ENCODE measurements around the gene MRPS25.

Gene MRPS25

GRCh38 chr3:15053541-15053940 is 11.6 kb downstream of the MRPS25 start:
- no peak for FAIRE-seq
- TF ChIP-seq POLR2AphosphoS5 (IDR thresholded peaks at IDR 0.05; ENCODE audit: low read depth, low read length) (no peak), TAF1 (IDR thresholded peaks at IDR 0.05; ENCODE audit: borderline replicate concordance, low read depth, low read length) (no peak), POLR2A (IDR thresholded peaks at IDR 0.05; ENCODE audit: low read depth, low read length) (no peak)
- DNase-seq (ENCODE audit: insufficient read length), result no peak

DNA sequence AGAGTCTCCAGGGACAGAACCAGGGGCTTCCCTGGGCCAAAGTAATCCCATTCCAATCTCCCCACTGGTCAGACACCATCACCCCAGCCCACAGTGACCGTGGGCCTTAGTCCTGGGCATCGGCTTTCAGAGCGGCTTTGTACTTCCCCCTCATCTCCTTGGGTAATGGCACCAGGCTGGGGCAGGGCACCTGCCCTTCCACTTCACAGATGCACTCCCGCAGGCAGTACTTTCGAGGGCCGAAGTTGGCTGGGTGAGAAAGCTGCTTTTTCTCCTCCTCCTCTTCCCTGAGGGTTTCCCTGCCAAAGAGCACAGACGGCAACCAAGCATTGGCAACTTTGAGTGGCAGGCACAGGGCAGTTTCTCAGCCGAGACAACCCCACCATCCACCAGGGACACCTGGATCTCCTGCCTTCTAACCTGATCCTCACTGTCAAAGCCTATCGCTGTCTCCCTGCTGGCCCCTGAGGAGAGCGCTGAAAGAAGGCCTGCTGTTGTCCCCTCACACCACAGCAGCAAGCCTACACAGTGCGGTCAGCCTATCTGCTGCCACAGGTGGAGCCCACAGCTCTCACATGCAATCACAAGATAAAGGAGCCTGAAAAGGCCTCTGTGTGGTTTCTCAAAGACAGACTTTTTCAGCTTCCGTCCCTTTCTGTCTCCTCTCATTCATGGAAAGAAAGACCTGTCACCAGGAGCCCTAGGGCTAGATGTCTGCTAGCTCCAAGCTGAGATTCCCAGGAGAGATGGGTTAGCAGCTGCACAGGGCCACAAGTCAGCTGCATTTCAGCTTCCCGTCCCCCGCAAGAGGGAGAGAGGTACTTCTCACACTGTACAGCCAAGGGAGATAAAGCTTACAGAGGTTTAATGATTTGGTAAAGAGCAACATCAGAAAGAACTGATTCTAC is 12.5 kb downstream of the MRPS25 start:
- TF ChIP-seq POLR2A (IDR thresholded peaks at IDR 0.05; ENCODE audit: low read depth, low read length) (no peak), TAF1 (IDR thresholded peaks at IDR 0.05; ENCODE audit: borderline replicate concordance, low read depth, low read length) (no peak), POLR2AphosphoS5 (IDR thresholded peaks at IDR 0.05; ENCODE audit: low read depth, low read length) (no peak)
- FAIRE-seq, result no peak
- DNase-seq (ENCODE audit: insufficient read length), result no peak

DNA sequence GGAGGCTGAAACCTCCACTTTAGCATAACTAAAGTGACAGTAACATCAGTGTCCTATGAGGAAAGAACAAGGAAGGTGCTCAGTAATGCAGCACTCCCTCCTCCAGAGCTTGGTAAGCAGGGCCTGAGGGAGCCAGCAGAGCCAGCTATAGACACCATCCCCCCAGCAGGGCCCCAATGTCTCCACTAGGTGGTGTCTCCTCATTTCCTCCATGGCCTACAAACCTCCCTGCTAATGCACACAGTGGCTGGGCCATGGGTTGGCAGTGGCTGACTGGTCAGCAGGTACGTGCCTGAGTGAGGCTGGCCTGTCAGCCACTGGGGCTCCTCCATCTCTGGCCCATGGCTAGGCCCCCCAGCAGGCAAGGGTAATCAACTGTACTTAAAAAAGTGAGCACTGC is 13.6 kb downstream of the MRPS25 start:
- no peak for TF ChIP-seq POLR2AphosphoS5 (IDR thresholded peaks at IDR 0.05; ENCODE audit: low read depth, low read length)
- TF ChIP-seq TAF1 (IDR thresholded peaks at IDR 0.05; ENCODE audit: borderline replicate concordance, low read depth, low read length), result 0 out of 2 replicates have a peak, but pooled peaks have one; percentile 19
- DNase-seq (ENCODE audit: insufficient read length), result peak; percentile 38
- FAIRE-seq, result peak; percentile 80

DNA sequence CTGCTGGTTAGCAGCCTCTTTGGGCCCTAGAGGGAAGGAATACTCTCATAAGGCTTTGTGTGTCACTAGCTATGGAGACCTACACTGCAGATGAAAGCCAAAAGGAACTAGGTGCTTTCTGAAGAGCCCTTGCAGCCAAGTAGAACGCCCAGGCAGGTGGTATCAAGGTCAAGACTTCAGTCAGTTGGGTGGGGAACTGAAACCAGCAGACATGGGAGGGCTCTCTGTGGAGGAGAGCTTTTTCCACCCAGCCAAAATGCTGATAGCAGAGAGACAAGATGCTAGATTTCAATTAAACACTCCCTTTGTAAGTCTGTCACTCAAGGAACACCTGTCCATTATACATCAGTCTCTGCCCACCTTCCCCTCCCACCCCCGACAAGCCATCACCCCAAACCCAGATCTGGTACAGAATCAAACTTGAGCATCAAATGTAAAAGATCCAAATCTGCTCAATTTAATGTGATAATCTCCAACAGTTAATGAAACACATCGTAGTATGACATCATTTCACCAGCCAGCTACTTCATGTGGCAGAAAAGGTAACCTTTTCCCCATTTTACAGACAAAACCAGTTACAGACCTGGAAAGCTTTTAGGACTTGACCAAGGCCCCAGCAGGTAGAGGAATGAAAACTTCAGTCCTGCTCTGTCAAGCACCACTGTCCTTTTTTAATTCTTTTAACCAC is 14.6 kb downstream of the MRPS25 start:
- TF ChIP-seq POLR2AphosphoS5 (IDR thresholded peaks at IDR 0.05; ENCODE audit: low read depth, low read length), result peak; percentile 47; the same call in 1 of the 2 replicates
- no peak for TF ChIP-seq POLR2A (IDR thresholded peaks at IDR 0.05; ENCODE audit: low read depth, low read length)
- peak; percentile 52 for DNase-seq (ENCODE audit: insufficient read length)
- peak; percentile 92 for FAIRE-seq

DNA sequence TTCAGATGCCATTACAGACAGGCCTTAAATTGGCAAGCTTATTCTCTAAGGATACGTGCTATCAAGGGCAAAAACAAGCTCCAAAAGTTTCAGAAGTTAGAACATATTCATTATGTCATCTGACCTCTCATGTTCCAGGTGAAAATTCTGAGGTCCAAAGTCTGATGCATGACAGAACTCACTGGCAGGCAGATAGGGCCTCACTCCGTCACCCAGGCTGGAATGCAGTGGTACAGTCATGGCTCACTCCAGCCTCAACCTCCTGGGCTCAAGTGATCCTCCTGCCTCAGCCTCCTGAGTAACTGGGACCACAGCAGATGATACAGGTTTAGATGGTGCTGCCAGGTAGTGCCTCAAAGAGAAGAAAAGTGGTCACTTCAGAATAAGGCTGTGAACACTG is 15.5 kb downstream of the MRPS25 start:
- FAIRE-seq (no peak), DNase-seq (ENCODE audit: insufficient read length) (no peak)
- TF ChIP-seq POLR2AphosphoS5 (IDR thresholded peaks at IDR 0.05; ENCODE audit: low read depth, low read length), result no peak

- DNase-seq (ENCODE audit: insufficient read length), result no peak
- TF ChIP-seq TAF1 (IDR thresholded peaks at IDR 0.05; ENCODE audit: borderline replicate concordance, low read depth, low read length), result no peak
- TF ChIP-seq POLR2A (IDR thresholded peaks at IDR 0.05; ENCODE audit: low read depth, low read length), result no peak
- no peak for TF ChIP-seq POLR2AphosphoS5 (IDR thresholded peaks at IDR 0.05; ENCODE audit: low read depth, low read length)
- no peak for FAIRE-seq
These were observed 19.4 kb downstream of the MRPS25 start for GRCh38 chr3:15045667-15046066.

- no peak for TF ChIP-seq TAF1 (IDR thresholded peaks at IDR 0.05; ENCODE audit: borderline replicate concordance, low read depth, low read length)
- TF ChIP-seq POLR2A (IDR thresholded peaks at IDR 0.05; ENCODE audit: low read depth, low read length), result no peak
- no peak for TF ChIP-seq POLR2AphosphoS5 (IDR thresholded peaks at IDR 0.05; ENCODE audit: low read depth, low read length)
- DNase-seq (ENCODE audit: insufficient read length), result no peak
- FAIRE-seq, result no peak
These were observed 20.8 kb downstream of the MRPS25 start for GRCh38 chr3:15044326-15044725.

DNA sequence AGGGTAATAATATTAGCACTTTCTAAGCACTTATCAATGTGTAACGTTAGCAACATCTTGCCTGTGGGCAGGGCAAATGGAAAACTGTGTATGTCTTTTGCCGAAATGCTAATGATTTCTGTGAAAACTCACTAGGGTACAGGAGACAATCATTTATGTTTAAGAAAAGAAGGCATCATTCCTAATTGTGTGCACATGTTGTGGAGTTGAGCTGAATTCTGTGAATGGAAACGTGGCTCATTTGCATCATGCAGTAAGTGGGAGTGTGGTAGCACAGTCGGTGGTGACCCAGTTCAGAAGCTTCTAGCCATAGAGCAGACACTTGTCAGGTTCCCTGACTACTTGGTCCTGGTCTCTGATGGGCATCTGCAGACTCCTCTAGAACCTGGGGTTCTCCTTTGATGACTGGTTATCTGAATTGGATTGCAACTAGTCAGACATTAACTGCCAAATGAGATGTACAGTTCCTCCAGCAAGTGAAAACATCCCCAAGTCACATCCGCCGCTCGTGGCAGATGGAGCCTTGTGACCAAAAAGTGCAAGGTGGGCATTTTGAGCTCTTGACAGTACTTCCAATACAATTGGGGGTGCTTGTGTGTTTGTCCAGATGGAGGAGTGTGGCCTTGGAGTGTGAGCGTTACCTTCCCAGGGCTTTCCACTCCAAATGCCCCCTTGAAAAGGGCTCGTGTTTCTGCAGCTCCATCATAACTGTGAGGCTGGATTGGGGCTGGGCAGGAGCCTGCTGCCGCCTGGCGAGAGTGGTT is 21.5 kb downstream of the MRPS25 start:
- TF ChIP-seq POLR2A (IDR thresholded peaks at IDR 0.05; ENCODE audit: low read depth, low read length) (no peak), TAF1 (IDR thresholded peaks at IDR 0.05; ENCODE audit: borderline replicate concordance, low read depth, low read length) (no peak), POLR2AphosphoS5 (IDR thresholded peaks at IDR 0.05; ENCODE audit: low read depth, low read length) (no peak)
- no peak for FAIRE-seq
- no peak for DNase-seq (ENCODE audit: insufficient read length)

GRCh38 chr3:15042936-15043335 is 22.2 kb downstream of the MRPS25 start:
- no peak for TF ChIP-seq POLR2AphosphoS5 (IDR thresholded peaks at IDR 0.05; ENCODE audit: low read depth, low read length)
- TF ChIP-seq POLR2A (IDR thresholded peaks at IDR 0.05; ENCODE audit: low read depth, low read length), result no peak
- TF ChIP-seq TAF1 (IDR thresholded peaks at IDR 0.05; ENCODE audit: borderline replicate concordance, low read depth, low read length), result no peak
- no peak for FAIRE-seq
- DNase-seq (ENCODE audit: insufficient read length), result no peak

GRCh38 chr3:15041950-15042349 is 23.2 kb downstream of the MRPS25 start:
- no peak for TF ChIP-seq TAF1 (IDR thresholded peaks at IDR 0.05; ENCODE audit: borderline replicate concordance, low read depth, low read length)
- TF ChIP-seq POLR2AphosphoS5 (IDR thresholded peaks at IDR 0.05; ENCODE audit: low read depth, low read length), result no peak
- TF ChIP-seq POLR2A (IDR thresholded peaks at IDR 0.05; ENCODE audit: low read depth, low read length), result no peak
- DNase-seq (ENCODE audit: insufficient read length) (no peak), FAIRE-seq (no peak)

GRCh38 chr3:15040844-15041243 is 24.3 kb downstream of the MRPS25 start:
- no peak for FAIRE-seq
- DNase-seq (ENCODE audit: insufficient read length), result no peak
- no peak for TF ChIP-seq POLR2A (IDR thresholded peaks at IDR 0.05; ENCODE audit: low read depth, low read length)
- TF ChIP-seq POLR2AphosphoS5 (IDR thresholded peaks at IDR 0.05; ENCODE audit: low read depth, low read length), result no peak
- no peak for TF ChIP-seq TAF1 (IDR thresholded peaks at IDR 0.05; ENCODE audit: borderline replicate concordance, low read depth, low read length)

Data from GM12892 (cell line).